ENCODE data around the gene GAS2L3. TPM values are rescaled to one million over a fixed set of nuclear protein-coding genes. Genes with fewer than 3 reads are reported as not detected.

The GAS2L3 gene
- polyA plus RNA-seq, 1 donor (not counting 4 experiments of a cell fraction or from before 2014, with no cell fraction given) = 3.6 TPM

DNA sequence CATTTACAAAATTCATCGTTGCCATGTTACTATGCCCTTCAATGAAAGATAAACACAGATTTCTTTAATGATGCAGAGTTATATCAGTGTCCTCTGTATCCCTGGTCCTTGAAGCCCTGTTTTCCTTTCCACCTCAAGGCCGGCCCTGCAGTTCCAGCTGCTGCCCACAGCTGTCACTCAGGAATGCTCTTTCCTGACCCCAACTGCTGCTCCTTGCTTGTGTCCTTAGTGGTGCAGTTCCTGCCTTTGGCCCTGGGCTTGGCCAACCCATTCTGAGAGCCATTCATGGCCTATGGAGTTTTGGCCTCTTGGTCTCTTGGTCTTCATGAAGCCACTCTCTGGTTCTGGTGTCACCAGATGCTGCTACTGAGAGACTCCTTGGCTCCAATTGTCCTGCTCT is 93.1 kb downstream of the GAS2L3 start:
- Histone ChIP-seq H3K36me3 (ENCODE audit: control insufficient read depth in 2 of 2, extremely low read depth in 1 of 2, insufficient read depth in 2 of 2, low read length in 2 of 2) (no peaks in the 10 kb centered on the region), H3K4me1 (ENCODE audit: control insufficient read depth, extremely low read depth, insufficient read depth, low read length) (peaks cover 3% of the 10 kb centered on the region), H3K9me1 (ENCODE audit: control insufficient read depth, extremely low read depth, insufficient read depth, low read length) (no peaks in the 10 kb centered on the region), H4K20me1 (ENCODE audit: control insufficient read depth, extremely low read depth, insufficient read depth, low read length) (no peaks in the 10 kb centered on the region), H3K4me2 (ENCODE audit: control insufficient read depth, extremely low read depth, insufficient read depth, low read depth, low read length) (no peak overlapping the region), H3K79me2 (ENCODE audit: control insufficient read depth, insufficient read depth, low read length) (no peaks in the 10 kb centered on the region), H3K4me3 (ENCODE audit: control insufficient read depth in 2 of 3, extremely low read depth in 1 of 3, insufficient read depth in 2 of 3, low read depth in 1 of 3, low read length in 3 of 3) (no peak overlapping the region), H3K27me3 (ENCODE audit: control insufficient read depth, extremely low read depth, insufficient read depth, low read length) (no peaks in the 10 kb centered on the region), H2AFZ (ENCODE audit: control insufficient read depth, low read length) (no peak overlapping the region), H3K27ac (ENCODE audit: control insufficient read depth, insufficient read depth, low read length) (no peak overlapping the region), H3K9me3 (ENCODE audit: control insufficient read depth, low read depth, low read length) (no peaks in the 10 kb centered on the region), H3K9ac (ENCODE audit: control insufficient read depth, extremely low read depth, insufficient read depth, low read length) (no peak overlapping the region)
- FAIRE-seq = no peak
- DNase-seq (ENCODE audit: low read depth, low spot score) = no peak
- dilution Hi-C loops (cut with MboI; ENCODE audit: extremely low pct_ligation_motif_present, low sequenced_read_pairs) = no loop called here
- no peak for TF ChIP-seq EZH2 (IDR thresholded peaks at IDR 0.05; ENCODE audit: low read length)
- TF ChIP-seq, protein P1, sequence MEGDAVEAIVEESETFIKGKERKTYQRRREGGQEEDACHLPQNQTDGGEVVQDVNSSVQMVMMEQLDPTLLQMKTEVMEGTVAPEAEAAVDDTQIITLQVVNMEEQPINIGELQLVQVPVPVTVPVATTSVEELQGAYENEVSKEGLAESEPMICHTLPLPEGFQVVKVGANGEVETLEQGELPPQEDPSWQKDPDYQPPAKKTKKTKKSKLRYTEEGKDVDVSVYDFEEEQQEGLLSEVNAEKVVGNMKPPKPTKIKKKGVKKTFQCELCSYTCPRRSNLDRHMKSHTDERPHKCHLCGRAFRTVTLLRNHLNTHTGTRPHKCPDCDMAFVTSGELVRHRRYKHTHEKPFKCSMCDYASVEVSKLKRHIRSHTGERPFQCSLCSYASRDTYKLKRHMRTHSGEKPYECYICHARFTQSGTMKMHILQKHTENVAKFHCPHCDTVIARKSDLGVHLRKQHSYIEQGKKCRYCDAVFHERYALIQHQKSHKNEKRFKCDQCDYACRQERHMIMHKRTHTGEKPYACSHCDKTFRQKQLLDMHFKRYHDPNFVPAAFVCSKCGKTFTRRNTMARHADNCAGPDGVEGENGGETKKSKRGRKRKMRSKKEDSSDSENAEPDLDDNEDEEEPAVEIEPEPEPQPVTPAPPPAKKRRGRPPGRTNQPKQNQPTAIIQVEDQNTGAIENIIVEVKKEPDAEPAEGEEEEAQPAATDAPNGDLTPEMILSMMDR (optimal IDR thresholded peaks at IDR 0.05 in 1 of 3, IDR thresholded peaks at IDR 0.05 in 1 of 3, conservative IDR thresholded peaks at IDR 0.05 in 1 of 3; ENCODE audit: extremely low read depth in 1 of 3, insufficient read depth in 2 of 3, low read length in 3 of 3) = no peak

DNA sequence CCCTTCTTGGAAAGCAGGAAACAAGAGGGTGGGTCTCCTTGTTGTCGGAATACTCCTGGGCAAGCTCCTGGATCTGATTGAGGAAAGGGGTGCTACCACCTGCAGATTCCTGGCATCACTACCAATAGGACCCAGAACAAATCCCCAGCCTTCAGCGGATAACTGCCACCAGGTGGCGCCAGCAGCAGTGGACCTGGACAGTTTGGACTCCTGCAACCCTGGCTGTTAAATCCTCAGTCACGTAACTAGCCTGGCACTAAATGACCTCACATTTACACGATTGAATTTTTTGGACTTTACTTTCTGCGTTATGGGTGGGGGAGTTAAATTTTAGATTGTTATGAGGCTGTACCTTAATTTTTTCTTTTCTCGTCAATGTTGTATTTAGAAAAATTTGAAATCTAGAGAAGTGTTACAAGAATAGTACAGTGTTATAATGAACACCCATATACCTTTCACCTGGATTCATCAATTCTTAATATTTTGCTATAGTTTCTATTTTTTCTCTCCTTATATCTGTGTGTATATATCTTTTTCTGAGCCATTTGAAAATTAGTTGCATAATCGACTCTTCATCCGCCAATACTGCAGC is 95.6 kb downstream of the GAS2L3 start:
- H2AFZ ChIP-seq (ENCODE audit: control insufficient read depth, low read length) = no peak overlapping the region
- no peak overlapping the region for H3K27ac ChIP-seq (ENCODE audit: control insufficient read depth, insufficient read depth, low read length)
- no peaks in the 10 kb centered on the region for H3K4me1 ChIP-seq (ENCODE audit: control insufficient read depth, extremely low read depth, insufficient read depth, low read length)
- peak; percentile 17 for DNase-seq (ENCODE audit: low read depth, low spot score)
- no peaks in the 10 kb centered on the region for H3K79me2 ChIP-seq (ENCODE audit: control insufficient read depth, insufficient read depth, low read length)
- dilution Hi-C loops (cut with MboI; ENCODE audit: extremely low pct_ligation_motif_present, low sequenced_read_pairs) = no loop called here
- H3K27me3 ChIP-seq (ENCODE audit: control insufficient read depth, extremely low read depth, insufficient read depth, low read length) = no peaks in the 10 kb centered on the region
- no peaks in the 10 kb centered on the region for H3K9me1 ChIP-seq (ENCODE audit: control insufficient read depth, extremely low read depth, insufficient read depth, low read length)
- H3K36me3 ChIP-seq (ENCODE audit: control insufficient read depth in 2 of 2, extremely low read depth in 1 of 2, insufficient read depth in 2 of 2, low read length in 2 of 2) = no peaks in the 10 kb centered on the region
- FAIRE-seq = peak; percentile 71
- H3K4me2 ChIP-seq (ENCODE audit: control insufficient read depth, extremely low read depth, insufficient read depth, low read depth, low read length) = no peak overlapping the region
- H3K4me3 ChIP-seq (ENCODE audit: control insufficient read depth in 2 of 3, extremely low read depth in 1 of 3, insufficient read depth in 2 of 3, low read depth in 1 of 3, low read length in 3 of 3) = no peak overlapping the region
- TF ChIP-seq EZH2 (IDR thresholded peaks at IDR 0.05; ENCODE audit: low read length) = no peak
- TF ChIP-seq, protein P1 (optimal IDR thresholded peaks at IDR 0.05 in 1 of 3, IDR thresholded peaks at IDR 0.05 in 1 of 3, conservative IDR thresholded peaks at IDR 0.05 in 1 of 3; ENCODE audit: extremely low read depth in 1 of 3, insufficient read depth in 2 of 3, low read length in 3 of 3) = peak; percentile 91 to 94 (median 94)
- H4K20me1 ChIP-seq (ENCODE audit: control insufficient read depth, extremely low read depth, insufficient read depth, low read length) = no peaks in the 10 kb centered on the region
- no peak overlapping the region for H3K9ac ChIP-seq (ENCODE audit: control insufficient read depth, extremely low read depth, insufficient read depth, low read length)
- H3K9me3 ChIP-seq (ENCODE audit: control insufficient read depth, low read depth, low read length) = no peaks in the 10 kb centered on the region
